Right lobe of liver (tissue), 6 donors: ENCODE data around the gene ADAM10. TPM values are rescaled to one million over a fixed set of nuclear protein-coding genes. Genes with fewer than 3 reads are reported as not detected.

Experiments used
- ATAC-seq, 4 donors: fragments of 200-7000 bp; cut with Tn5 transposase; one replicate each; pipeline ENCODE4 v1.9.1; 2020; ENCODE audit warnings: mild to moderate bottlenecking in 4 of 4, moderate library complexity in 4 of 4
- DNase-seq, 3 donors: peaks; one replicate each; pipeline ENCODE4 v3.0.0-alpha.2; 2020
- H3K27ac ChIP-seq, 3 donors: fragments of 200-600 bp; one replicate each; pipeline ENCODE4 v1.8.0; 2022
- H3K27me3 ChIP-seq, 2 donors: fragments of 200-600 bp; one replicate each; pipeline ENCODE4 v1.8.0; 2022
- H3K36me3 ChIP-seq, 4 donors: fragments of 200-600 bp; sonication (generic) in 1 of 4; one replicate each; pipeline versions ENCODE4 v1.5.1 to v1.8.0; 2017 to 2022; ENCODE audit warnings: control low read depth in 1 of 4
- H3K4me1 ChIP-seq, 4 donors: fragments of 200-600 bp; sonication (generic) in 1 of 4; one replicate each; pipeline versions ENCODE4 v1.5.1 to v1.8.0; 2017 to 2022; ENCODE audit warnings: control low read depth in 1 of 4
- H3K4me3 ChIP-seq, 3 donors: fragments of 200-600 bp; one replicate each; pipeline ENCODE4 v1.8.0; 2022
- H3K9me3 ChIP-seq, 4 donors: fragments of 200-600 bp; sonication (generic) in 1 of 4; one replicate each; pipeline versions ENCODE4 v1.5.1 to v1.8.0; 2017 to 2022; ENCODE audit warnings: control low read depth in 1 of 4
- CTCF ChIP-seq, 4 donors: fragments of 200-600 bp in 3 of 4; fragments of 450-650 bp in 1 of 4; IDR thresholded peaks; one replicate each; pipeline versions ENCODE4 v1.5.1 to v1.8.0; 2016 to 2022; ENCODE audit warnings: antibody characterized with exemption in 4 of 4, mild to moderate bottlenecking in 2 of 4
- POLR2A ChIP-seq: fragments of 450-650 bp; IDR thresholded peaks from one replicate; pipeline ENCODE4 v1.6.1; 2017; ENCODE audit warnings: antibody characterized with exemption, mild to moderate bottlenecking
- WGBS: methylation state at CpG from one replicate; pipeline ENCODE4 v1.1.6; 2018; ENCODE audit warnings: low coverage, low lambda C conversion rate; ENCODE audit not compliant: insufficient coverage; ENCODE audit errors: missing lambda C conversion rate; 5-methylcytosine and 5-hydroxymethylcytosine counted together
- intact Hi-C, 2 donors: fragments of 100-400 bp; cut with DNase I; formaldehyde crosslinking; loops; one replicate each; pipeline versions ENCODE4 v1.11.2 to v1.14.1; 2022
- total RNA-seq, 6 experiments: library from RNA; depleted of rRNA in 2 of 6; stranded (reverse); fragments of >200 nt in 2 of 6; fragmentation: NEBNext Ultra II Directional in 3 of 6; extraction: Animal tissue kit (Norgen Biotek cat#: 25700) in 3 of 6; gene quantifications; one replicate each; pipeline versions ENCODE4 v1.1.0 to v1.2.4, GENCODE V29; 2016 to 2023
- donor health status: DM: no; HTN: yes; CAD: no.
- donor health status: DM: no; HTN: no; CAD: no.
- donor health status: DM: no; HTN: no; CAD: no.
- donor health status: DM: no; HTN: yes; CAD: no.
- donor health status: DM: no; HTN: yes; CAD: no.

The ADAM10 gene
- total RNA-seq, 6 experiments from 2014 or later = 24.1 to 78.1 (median 43.3) TPM

GRCh38 chr15:58752716-58753115 lies 3.2 kb upstream of the ADAM10 start:
- H3K9me3 ChIP-seq = no peaks in the 10 kb centered on the region
- intact Hi-C loops = loop anchor here in 1 of 2 donors (10.0 kb wide), 1 partner anchor 178 kb away; no protein-coding TSS in a partner anchor
- H3K4me1 ChIP-seq = peaks cover 0 to 6% (median 0%) of the 10 kb centered on the region in 4 donors
- WGBS = 87% methylated on average over 2 of the region's 3 CpGs
- no peak overlapping the region for H3K27ac ChIP-seq
- no peak for TF ChIP-seq POLR2A
- TF ChIP-seq CTCF (IDR thresholded peaks at IDR 0.05) = no peak
- DNase-seq = no peak
- ATAC-seq = no peak
- no peaks in the 10 kb centered on the region for H3K27me3 ChIP-seq
- H3K4me3 ChIP-seq = no peak overlapping the region
- no peaks in the 10 kb centered on the region for H3K36me3 ChIP-seq

GRCh38 chr15:58748852-58749531 lies 515 bp downstream of the ADAM10 start:
- Histone ChIP-seq H3K9me3 (no peaks in the 10 kb centered on the region), H3K36me3 (no peaks in the 10 kb centered on the region), H3K4me1 (peaks cover 0 to 24% (median 6%) of the 10 kb centered on the region in 4 donors), H3K4me3 (peak overlapping the region; percentile 79 to 94 (median 89)), H3K27me3 (no peaks in the 10 kb centered on the region), H3K27ac (peak overlapping the region; percentile 91 to 96 (median 95))
- TF ChIP-seq CTCF (IDR thresholded peaks at IDR 0.05) (no peak), POLR2A (no peak)
- intact Hi-C loops = no loop called here
- WGBS = 5% methylated on average over 4 of the region's 81 CpGs
- peak; percentile 6 to 48 (median 28) for ATAC-seq
- DNase-seq = peak; percentile 64 to 73 (median 70)

DNA sequence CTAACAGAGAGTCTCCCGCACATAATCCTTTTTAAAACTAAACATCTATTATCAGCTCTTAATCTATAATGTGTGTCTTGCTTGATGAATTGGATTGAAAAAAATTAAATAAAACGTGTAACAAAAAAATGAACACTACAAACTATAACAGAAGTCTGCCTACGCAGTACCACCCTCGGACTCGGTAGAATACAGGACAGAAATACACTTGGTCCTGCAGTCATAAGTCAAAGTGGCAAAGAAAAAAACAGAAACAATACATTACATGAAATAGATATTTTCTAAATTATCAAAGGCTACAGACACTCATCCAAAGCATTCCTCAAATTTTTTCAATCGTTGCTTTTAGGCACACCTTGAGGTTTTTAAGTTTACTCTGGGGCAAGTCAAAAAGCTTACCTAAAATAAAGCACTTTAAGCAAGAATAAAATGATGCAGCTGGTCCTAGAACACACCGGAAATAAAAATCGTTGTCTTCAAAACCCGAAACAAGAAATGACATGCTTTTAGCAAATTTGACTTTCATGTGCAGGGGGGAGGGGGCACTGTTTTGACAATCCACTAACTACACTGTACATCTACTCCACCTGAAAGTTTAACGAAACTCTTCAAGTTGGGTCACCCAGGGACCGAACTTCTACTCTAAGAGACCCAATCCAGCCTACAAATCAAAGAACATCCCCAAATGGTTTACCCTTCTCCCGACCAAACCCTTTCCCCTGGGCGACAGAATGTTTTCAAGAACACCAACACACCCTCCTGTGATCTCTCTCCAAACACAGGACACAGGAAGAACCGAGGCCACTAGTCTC lies 1.3 kb downstream of the ADAM10 start:
- intact Hi-C loops = no loop called here
- ATAC-seq = peak in 1 of 4 donors; percentile 1

GRCh38 chr15:58746174-58746573 lies 3.3 kb downstream of the ADAM10 start:
- Histone ChIP-seq H3K36me3 (no peaks in the 10 kb centered on the region), H3K27ac (no peak overlapping the region), H3K4me3 (no peak overlapping the region), H3K4me1 (peaks cover 0 to 34% (median 9%) of the 10 kb centered on the region in 4 donors), H3K27me3 (no peaks in the 10 kb centered on the region), H3K9me3 (no peaks in the 10 kb centered on the region)
- intact Hi-C loops = no loop called here
- no peak for ATAC-seq
- no peak for DNase-seq
- TF ChIP-seq CTCF (IDR thresholded peaks at IDR 0.05) = no peak
- TF ChIP-seq POLR2A = no peak
- 100% methylated on average over 1 of the region's 1 CpG for WGBS

More for the DNA sequence above, 1.3 kb downstream of the ADAM10 start:
- TF ChIP-seq POLR2A (no peak), CTCF (IDR thresholded peaks at IDR 0.05) (no peak)
- no peak for DNase-seq
- Histone ChIP-seq H3K36me3 (no peaks in the 10 kb centered on the region), H3K27ac (peak overlapping the region; percentile 91 to 96 (median 95)), H3K4me3 (peak overlapping the region; percentile 79 to 94 (median 89)), H3K4me1 (peaks cover 0 to 22% (median 8%) of the 10 kb centered on the region in 4 donors), H3K9me3 (no peaks in the 10 kb centered on the region), H3K27me3 (no peaks in the 10 kb centered on the region)
- under 1% methylated on average over 14 of the region's 14 CpGs for WGBS
